HG03196 (cell line): ENCODE data around the gene RAB32.

Experiments
- ATAC-seq: cut with Tn5 transposase; IDR thresholded peaks from one replicate; pipeline ENCODE4 v1.9.1; 2021; ENCODE audit not compliant: unreplicated experiment

RAB32 gene

GRCh38 chr6:146581968-146582367, 38.3 kb downstream of the RAB32 start:
- no peak for ATAC-seq

- ATAC-seq, result no peak
These were observed 39.2 kb downstream of the RAB32 start for GRCh38 chr6:146582857-146583256.

- ATAC-seq, result no peak
These were observed 40.3 kb downstream of the RAB32 start for GRCh38 chr6:146583966-146584365.

- ATAC-seq, result no peak
These were observed 43.8 kb downstream of the RAB32 start for GRCh38 chr6:146587459-146587858.

GRCh38 chr6:146590492-146590891, 46.9 kb downstream of the RAB32 start:
- no peak for ATAC-seq

GRCh38 chr6:146592451-146592850, 48.8 kb downstream of the RAB32 start:
- ATAC-seq, result no peak

GRCh38 chr6:146593986-146594385, 50.4 kb downstream of the RAB32 start:
- no peak for ATAC-seq

GRCh38 chr6:146594495-146594894, 50.9 kb downstream of the RAB32 start:
- ATAC-seq, result no peak

- no peak for ATAC-seq
These were observed 52.5 kb downstream of the RAB32 start for GRCh38 chr6:146595972-146596731.

- no peak for ATAC-seq
These were observed 55.3 kb downstream of the RAB32 start, which contains the start of gene ADGB for GRCh38 chr6:146598772-146599405. Gene ADGB, plus strand, starts transcription at chr6:146598972. Its CDS starts 69 bp downstream, at chr6:146599041.

- ATAC-seq, result no peak
These were observed 57.7 kb downstream of the RAB32 start for GRCh38 chr6:146601352-146601751.

GRCh38 chr6:146602526-146602925, 58.9 kb downstream of the RAB32 start:
- ATAC-seq, result no peak
